Embryonic facial prominence (tissue), 1 donor: Measurements from ENCODE around the gene SEC61A1.

Experiments used
- DNase-seq: peaks from one replicate; pipeline ENCODE4 v3.0.0-alpha.2; 2016; ENCODE audit errors: extremely low spot score

Gene SEC61A1

DNA sequence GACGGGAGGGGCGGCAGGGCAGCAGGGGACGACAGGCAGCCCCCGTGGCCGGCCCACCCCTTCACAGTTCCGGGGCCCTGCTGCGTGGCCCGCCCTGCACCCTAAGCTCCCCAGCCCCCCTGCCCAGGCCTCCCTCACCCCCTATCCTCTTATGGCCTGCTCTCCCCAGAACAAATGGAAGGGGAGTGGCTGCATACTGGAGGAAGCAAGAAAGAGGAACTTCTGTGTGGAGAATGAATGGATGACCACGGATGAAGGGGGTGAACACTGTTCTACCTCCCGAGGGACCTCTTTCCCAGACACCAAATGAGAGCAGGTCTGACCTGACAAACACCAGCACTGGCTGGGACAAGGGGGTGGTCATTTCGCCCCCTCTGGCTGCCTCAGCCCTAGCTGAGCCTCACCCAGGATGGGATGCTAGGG lies 25.0 kb downstream of the SEC61A1 start:
- DNase-seq, result no peak

- no peak for DNase-seq
Measured at GRCh38 chr3:128077665-128078064, 25.4 kb downstream of the SEC61A1 start.

DNA sequence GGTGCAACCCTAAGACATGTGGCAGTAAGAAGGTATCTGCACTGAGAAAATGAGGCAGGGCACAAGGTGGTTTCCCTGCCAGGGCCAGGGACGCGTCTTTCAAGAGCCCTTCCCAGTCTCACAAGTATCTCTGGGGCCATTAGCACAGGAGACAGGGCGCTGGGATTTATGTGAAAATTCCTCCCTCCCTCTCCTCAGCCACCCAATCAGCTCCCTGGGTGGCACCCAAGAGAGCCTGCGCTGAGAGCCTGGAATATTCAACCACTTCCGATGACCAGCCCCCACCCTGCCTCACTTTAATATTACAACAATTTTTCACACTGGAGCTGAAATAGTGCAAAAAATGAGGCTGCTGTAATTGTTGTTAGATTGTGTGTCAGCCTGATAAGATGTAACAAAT lies 26.1 kb downstream of the SEC61A1 start:
- DNase-seq, result no peak

GRCh38 chr3:128078875-128079274 lies 26.6 kb downstream of the SEC61A1 start:
- no peak for DNase-seq

- no peak for DNase-seq
Measured at GRCh38 chr3:128079823-128080222, 27.6 kb downstream of the SEC61A1 start.

DNA sequence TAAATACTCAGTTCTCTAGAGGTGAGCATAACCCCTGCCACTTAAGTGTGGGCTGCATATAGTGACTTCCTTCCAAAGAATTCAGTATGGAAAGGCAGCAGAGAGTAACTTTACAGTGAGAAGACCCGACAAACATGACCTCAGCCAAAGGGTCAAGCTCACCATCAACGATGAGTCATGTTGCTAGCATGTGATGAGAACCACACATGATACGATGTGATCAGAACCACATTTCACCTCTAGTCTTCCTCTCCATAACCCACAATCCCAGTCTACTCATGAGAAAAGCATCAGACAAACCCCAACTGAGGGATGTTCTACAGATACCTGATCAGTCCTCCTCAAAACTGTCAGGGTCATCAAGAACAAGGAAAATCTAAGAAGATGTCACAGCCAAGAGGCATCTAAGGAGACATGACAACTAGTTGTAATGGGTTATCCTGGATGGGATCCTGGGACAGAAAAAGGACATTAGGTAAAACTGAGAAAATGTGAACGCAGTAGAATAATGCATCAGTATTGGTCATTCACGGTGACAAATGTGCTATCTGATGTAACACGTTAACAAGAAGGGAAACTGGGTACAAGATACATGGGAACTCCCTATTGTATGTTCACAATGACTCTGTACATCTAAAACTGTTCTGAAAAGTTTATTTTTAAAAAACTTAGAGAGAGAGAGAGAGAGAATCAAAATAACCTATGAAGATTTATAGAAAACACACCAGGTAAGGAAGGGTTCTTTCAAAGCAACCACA lies 28.3 kb downstream of the SEC61A1 start:
- DNase-seq, result no peak

DNA sequence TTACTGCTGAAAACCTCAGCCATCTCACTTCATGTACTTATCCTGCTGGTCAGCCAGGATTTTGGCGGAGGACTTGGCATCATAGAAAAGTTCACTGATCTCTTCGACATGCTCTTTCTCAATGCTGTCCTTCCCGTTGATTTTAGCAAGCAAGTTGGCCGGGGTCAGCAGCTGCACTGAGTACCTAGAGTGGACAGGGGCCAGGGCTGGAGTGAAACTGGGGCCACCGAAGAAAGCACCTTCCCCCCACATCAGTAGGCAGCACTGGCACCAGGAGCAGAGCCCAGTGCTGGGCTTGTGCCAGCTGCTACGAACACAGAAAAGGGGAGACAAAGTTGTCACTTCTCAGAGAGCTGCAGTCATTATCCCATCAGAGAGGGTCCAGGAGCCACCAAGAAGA lies 29.0 kb downstream of the SEC61A1 start:
- no peak for DNase-seq

GRCh38 chr3:128081846-128082245 lies 29.6 kb downstream of the SEC61A1 start:
- no peak for DNase-seq

DNA sequence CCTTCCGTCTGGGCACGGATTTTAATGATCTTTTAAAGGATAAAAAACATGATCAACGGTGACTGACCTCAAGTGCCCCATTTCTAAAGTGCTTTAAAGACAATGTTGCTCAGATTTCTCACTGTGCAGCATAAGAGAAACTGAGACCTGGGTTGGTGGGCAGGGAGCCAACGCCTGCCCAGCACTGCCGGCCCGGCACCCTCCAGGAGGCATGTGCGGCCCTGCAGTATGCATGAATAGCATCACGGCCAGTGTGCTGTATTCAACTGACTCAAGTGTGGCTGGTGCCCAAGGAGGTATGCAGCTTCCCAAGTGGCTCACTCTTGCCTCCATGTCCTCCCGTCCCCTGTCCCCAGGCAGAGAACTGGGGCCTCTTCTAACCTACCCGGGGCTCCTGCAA lies 30.3 kb downstream of the SEC61A1 start:
- no peak for DNase-seq

DNA sequence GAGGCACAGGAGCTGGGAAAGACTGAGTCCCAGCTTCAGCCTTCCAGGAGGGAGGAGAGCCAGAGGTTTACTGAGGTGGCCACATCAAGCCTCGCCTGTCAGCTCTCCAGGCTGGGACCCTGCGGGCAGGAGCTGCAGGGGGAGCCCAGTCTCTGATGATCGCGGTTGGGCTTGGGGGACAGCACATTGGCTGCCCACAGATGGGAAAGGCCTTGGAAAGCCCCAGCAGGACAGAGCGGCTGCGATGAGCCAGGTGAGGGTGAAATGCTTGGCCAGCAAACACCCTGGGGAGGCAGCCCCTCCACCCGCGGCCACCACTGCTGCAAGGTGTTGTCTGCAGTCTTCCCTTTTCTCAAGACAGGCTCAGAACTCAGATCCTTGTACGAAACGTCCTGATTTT lies 31.2 kb downstream of the SEC61A1 start:
- no peak for DNase-seq

DNA sequence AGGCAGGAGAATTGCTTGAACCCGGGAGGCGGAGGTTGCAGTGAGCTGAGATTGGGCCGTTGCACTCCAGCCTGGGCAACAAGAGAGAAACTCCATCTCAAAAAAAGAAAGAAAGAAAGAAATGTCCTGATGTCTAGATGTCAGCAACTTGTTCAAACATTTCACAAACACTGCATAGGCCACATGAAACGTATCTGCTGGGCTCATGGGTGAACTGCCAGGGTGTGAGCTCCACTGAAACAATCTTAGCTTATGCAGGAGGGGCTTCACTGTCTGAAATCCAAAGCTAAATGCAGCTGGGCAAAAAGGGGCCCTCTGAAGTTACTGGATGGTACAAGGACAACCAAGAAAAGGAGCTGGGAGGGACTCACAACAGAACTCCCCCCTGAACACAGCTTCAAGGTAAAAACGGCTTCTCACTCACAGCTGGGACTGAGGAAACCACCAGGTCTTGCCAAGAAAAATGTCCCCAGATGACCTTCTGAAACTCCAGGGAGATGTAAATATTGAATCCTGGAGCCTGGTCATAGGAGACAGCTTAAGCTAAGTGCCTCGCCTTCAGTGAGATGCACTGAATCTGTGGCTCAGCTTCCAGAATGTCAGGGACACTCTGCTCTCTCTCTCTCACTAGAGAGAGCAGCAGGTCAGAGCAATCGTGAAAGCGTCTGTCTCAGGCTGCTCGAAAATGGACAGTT lies 31.9 kb downstream of the SEC61A1 start:
- no peak for DNase-seq

GRCh38 chr3:128084675-128085021 lies 32.4 kb downstream of the SEC61A1 start:
- DNase-seq, result no peak

DNA sequence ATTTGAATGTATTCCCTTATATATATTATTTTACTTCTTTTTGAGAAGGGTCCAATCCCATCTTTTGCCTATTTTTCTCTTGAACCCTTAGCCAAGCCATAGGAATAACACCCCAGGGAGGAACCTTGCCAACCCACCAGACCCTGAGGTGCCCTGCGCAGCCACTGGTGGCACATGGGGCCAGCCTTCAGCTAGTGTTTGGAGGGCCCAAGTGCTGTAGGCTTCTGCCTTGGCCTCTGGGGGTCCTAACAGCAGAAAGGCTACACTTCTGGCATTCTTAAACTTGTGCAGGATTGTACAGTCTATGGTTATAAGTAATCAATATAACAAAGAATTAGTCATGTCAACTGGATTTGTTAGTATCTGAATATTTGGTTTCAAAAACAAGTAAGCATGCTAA lies 36.9 kb downstream of the SEC61A1 start:
- no peak for DNase-seq

GRCh38 chr3:128091586-128091985 lies 39.3 kb downstream of the SEC61A1 start:
- DNase-seq, result no peak

DNA sequence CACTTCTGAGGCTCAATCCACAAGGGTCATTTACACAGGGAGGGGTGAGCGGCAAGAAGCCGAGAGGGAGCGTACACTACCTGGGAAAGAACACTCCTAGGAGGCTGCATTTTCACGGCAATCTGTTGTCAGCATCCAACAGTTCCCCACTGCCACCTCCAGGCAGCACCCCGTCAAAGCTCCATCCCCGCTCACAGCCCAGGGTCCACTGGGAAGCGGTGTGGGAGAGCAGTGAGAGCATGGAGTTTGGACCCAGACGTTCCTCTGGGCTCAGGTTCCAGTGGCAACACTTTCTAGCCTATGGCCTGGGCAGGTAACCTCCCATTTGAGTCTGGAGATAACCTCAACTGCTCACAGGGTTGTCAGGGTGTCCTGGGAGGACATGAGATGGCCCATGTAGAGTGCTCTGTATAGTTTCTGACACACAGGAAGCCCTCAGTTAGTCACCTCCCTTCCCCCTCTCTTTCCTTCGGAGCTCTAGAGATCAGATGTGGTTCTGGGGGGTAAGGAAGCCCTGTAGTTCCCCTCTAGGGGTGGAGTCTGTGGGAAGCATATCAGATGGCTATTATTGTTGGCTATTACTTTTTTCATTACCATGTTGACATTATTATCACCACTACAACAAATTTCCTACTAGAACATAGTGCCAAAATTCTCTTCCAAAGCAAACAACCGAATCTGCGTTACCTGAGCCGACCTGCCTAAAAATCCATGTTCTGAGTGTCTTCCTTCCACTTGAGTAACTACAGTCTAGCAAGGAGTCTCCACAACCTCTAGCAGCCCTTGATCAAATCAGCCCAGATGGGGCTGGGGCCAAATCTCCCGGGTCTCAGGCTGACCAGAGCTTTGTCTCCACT lies 42.3 kb downstream of the SEC61A1 start:
- no peak for DNase-seq

DNA sequence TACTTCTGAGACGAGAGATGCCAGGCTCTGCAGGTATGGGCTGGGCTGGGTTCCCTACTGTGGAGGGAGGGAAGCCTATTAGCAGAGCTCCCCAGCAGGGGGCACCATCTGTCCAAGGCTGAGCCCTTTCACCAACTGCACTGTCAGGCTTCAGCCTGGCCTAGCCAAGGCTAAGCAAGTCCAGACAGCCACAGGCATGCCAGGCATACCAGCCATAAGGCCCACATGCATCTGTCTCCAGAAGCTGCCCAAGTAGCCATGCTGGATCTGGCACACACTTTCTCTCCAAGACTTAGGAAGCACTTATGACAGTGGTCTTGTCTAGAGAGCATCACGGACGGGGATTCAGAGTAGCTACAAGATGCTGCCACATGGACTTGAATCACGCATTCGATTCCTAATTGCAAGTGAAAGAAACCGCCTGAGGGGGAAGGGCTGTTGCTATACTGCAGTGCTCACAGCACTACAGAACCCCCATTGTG lies 43.0 kb downstream of the SEC61A1 start:
- DNase-seq, result peak; percentile 13

DNA sequence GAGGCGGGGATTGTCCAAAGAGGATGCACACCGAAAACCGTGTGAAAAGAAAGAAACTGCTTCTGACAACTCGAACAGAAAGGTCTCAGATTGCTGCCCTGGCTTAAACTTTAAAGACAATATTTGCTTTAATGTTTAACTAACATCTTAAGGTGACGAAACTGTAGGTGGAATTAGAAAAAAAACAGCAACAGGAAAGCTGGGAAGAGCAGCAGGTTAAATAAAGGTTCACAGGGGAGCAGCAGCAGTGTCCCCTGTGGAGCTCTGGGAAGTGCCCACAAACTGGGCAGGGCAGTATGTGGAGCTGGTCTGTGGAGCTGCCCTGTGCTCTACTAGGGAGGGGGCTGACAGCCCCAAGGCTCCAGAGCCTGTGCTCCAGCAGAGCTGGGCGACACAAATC lies 46.0 kb downstream of the SEC61A1 start:
- no peak for DNase-seq

DNA sequence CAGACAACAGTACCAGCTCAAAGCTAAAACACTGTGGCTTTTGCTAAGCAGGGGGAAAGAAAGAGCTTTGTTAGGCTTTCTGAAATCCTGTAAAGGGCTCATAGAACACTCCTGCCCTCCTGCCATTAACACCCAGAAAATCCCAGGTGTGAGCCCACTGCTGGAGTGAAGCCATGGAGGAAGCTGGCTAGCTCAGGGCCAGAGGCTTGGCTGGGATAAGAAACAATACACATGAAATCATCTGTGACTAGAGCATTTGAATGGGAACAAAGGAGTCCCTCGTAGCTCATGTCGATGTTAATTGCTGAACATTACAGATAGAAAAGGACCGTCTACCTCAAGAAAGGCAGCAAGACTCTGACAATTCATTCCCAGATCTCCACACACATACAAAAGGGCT lies 47.9 kb downstream of the SEC61A1 start:
- no peak for DNase-seq

- no peak for DNase-seq
Measured at GRCh38 chr3:128100638-128101037, 48.4 kb downstream of the SEC61A1 start.

DNA sequence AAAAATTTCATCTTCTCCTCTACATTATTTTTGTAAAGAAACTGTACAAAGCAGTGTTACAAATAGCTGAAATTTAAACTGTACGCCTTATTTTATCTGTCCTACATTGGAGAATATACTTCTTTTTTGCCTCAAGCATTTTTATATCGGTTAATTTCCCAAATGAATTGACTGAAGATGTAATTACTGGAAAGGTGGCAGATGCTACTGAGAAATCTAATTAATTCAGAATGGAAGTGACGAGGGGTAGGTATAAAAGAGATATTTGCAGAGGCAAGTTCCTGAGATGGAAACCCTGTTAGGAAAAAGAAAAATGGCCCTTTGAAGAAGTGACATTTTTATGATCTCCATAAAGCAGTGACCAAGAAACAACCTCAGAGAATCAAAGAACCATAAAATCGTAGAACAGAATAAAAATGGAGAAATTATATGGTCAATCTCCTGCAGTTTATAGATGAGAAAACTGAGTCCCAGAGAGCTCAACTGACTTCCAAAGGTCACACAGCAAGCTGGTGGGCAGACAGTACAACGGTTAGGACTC lies 51.0 kb downstream of the SEC61A1 start:
- no peak for DNase-seq

GRCh38 chr3:128107834-128108233 lies 55.6 kb downstream of the SEC61A1 start:
- no peak for DNase-seq

DNA sequence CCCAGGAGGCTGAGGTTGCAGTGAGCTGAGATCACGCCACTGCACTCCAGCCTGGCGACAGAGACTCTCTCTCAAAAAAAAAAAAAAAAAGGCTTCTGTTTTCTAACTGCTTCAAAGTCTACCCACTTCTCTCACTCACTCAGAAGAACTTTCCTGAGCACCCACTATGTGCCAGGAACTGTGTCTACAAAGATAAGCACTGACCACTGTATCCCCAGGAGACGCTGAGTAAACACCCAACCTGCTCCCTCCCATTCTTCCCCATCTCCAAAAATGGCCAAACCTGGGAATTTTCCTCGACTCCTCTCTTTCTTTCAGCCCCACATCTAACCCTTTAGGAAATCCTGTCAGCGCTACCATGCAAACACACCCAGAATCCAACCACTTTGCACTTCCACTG lies 58.9 kb downstream of the SEC61A1 start:
- no peak for DNase-seq
